RPMI8226 (cell line): Measurements from ENCODE around the gene FOXE1.

Experiments
- DNase-seq: peaks from one replicate; pipeline ENCODE4 v3.0.0-alpha.2; 2015

The FOXE1 gene

GRCh38 chr9:97868859-97869258 is 15.8 kb downstream of the FOXE1 start:
- no peak for DNase-seq

GRCh38 chr9:97873425-97873824 is 20.4 kb downstream of the FOXE1 start:
- DNase-seq = peak; percentile 21

GRCh38 chr9:97873882-97874281 is 20.9 kb downstream of the FOXE1 start:
- DNase-seq = peak; percentile 47

- no peak for DNase-seq
Observed at GRCh38 chr9:97874624-97875023, 21.6 kb downstream of the FOXE1 start.

GRCh38 chr9:97875111-97875510 is 22.1 kb downstream of the FOXE1 start:
- DNase-seq = no peak

- no peak for DNase-seq
Observed at GRCh38 chr9:97876061-97876460, 23.0 kb downstream of the FOXE1 start.

- DNase-seq = no peak
Observed at GRCh38 chr9:97880336-97880735, 27.3 kb downstream of the FOXE1 start.

GRCh38 chr9:97889941-97890887 is 37.2 kb downstream of the FOXE1 start:
- peak; percentile 28 for DNase-seq

GRCh38 chr9:97891736-97892135 is 38.7 kb downstream of the FOXE1 start:
- no peak for DNase-seq

GRCh38 chr9:97892421-97892820 is 39.4 kb downstream of the FOXE1 start:
- DNase-seq = no peak

GRCh38 chr9:97895211-97895610 is 42.2 kb downstream of the FOXE1 start:
- no peak for DNase-seq

- DNase-seq = peak; percentile 14
Observed at GRCh38 chr9:97895695-97896332, 42.8 kb downstream of the FOXE1 start.

- no peak for DNase-seq
Observed at GRCh38 chr9:97900103-97900737, 47.2 kb downstream of the FOXE1 start.

- DNase-seq = peak; percentile 17
Observed at GRCh38 chr9:97900738-97901565, 47.9 kb downstream of the FOXE1 start.

GRCh38 chr9:97903177-97903576 is 50.2 kb downstream of the FOXE1 start:
- DNase-seq = no peak

- no peak for DNase-seq
Observed at GRCh38 chr9:97904725-97905124, 51.7 kb downstream of the FOXE1 start.

- DNase-seq = no peak
Observed at GRCh38 chr9:97905228-97905627, 52.2 kb downstream of the FOXE1 start.
